ENCODE results near the gene PDIA5.

DNA sequence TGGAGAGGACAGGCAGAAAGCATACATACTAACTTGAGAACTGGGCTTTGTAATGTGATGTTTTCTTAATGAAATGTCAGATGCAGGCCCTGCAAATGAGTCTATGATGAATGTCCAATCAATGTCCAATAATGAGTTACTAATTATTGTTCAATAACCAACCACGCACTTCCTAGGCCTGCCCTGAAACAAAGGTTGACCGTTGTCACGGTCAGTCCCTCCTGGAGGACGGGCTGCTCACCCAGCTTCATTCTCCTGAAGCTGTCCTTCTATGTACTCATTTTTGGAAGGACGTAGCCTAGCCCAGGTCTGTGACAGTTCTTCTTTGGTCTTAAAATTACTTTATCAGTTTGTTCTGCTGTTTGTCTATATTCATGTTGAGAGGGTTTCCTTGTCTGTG lies 8.3 kb upstream of the PDIA5 start:
- TF ChIP-seq EZH2 (IDR thresholded peaks at IDR 0.05; ENCODE audit: borderline replicate concordance, low read depth, low read length, poor library complexity, severe bottlenecking) (no peak), CTCF (conservative IDR thresholded peaks at IDR 0.05; ENCODE audit: low read depth, low read length) (no peak)

Measured in A673 (cell line).